Measurements from ENCODE around the gene CDC37.

Gene CDC37

DNA sequence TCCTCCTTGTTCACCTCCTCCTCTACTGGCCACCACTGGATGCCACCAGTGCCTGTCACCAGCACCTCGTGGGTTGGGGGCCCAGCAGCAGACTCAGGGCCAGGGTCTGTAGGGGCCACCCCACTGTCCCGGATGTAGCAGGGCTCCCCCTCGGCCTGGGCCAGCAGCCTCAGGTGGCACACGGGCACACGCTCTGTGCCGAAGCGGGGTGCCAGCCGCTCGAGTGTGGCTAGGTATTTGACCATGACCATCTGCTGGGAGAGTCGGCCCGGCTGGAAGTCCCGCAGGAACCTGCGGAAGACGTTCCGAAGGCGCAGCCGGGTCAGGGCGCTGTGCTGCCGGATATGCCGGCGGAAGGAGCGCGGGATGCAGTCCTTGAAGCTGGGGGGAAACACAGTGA, 37.8 kb downstream of the CDC37 start:
- no peaks in the 10 kb centered on the region for H3K4me1 ChIP-seq
- peaks cover 55 to 99% (median 91%) of the 10 kb centered on the region in 3 donors for H3K36me3 ChIP-seq
- DNase-seq = no peak

DNA sequence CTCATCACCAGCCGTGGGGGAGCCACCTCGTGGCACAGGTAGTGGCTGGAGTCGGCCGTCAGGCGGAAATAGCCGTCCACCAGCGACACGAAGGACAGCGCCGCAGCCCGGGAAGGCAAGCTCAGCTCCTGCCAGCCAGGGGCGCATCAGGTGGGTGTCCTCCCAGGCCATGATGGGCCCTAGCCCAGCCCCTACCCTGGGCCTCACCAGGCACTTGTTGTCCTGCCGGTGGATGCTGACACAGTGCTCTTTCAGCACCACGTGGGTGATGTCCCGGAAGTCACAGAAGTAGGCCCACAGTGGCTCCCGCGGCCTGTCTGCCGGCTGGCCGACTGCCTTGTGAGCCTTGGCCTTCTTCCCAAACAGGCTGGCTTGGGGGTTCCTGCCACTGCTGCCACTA, 38.7 kb downstream of the CDC37 start:
- H3K4me3 ChIP-seq = no peak overlapping the region
- H3K9me3 ChIP-seq = no peaks in the 10 kb centered on the region
- no peak overlapping the region for H3K27ac ChIP-seq
- TF ChIP-seq, protein P1, sequence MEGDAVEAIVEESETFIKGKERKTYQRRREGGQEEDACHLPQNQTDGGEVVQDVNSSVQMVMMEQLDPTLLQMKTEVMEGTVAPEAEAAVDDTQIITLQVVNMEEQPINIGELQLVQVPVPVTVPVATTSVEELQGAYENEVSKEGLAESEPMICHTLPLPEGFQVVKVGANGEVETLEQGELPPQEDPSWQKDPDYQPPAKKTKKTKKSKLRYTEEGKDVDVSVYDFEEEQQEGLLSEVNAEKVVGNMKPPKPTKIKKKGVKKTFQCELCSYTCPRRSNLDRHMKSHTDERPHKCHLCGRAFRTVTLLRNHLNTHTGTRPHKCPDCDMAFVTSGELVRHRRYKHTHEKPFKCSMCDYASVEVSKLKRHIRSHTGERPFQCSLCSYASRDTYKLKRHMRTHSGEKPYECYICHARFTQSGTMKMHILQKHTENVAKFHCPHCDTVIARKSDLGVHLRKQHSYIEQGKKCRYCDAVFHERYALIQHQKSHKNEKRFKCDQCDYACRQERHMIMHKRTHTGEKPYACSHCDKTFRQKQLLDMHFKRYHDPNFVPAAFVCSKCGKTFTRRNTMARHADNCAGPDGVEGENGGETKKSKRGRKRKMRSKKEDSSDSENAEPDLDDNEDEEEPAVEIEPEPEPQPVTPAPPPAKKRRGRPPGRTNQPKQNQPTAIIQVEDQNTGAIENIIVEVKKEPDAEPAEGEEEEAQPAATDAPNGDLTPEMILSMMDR (IDR thresholded peaks at IDR 0.05) = no peak
- no peaks in the 10 kb centered on the region for H3K27me3 ChIP-seq
- intact Hi-C loops (cut with DNase I; ENCODE audit: low total_unique reads) = no loop called here
- no peaks in the 10 kb centered on the region for H3K4me1 ChIP-seq
- no peak for DNase-seq
- peaks cover 58 to 99% (median 96%) of the 10 kb centered on the region in 3 donors for H3K36me3 ChIP-seq

More for the DNA sequence above, 37.8 kb downstream of the CDC37 start:
- intact Hi-C loops (cut with DNase I; ENCODE audit: low total_unique reads) = no loop called here
- no peak overlapping the region for H3K27ac ChIP-seq
- no peaks in the 10 kb centered on the region for H3K27me3 ChIP-seq
- H3K4me3 ChIP-seq = no peak overlapping the region
- TF ChIP-seq, protein P1 (IDR thresholded peaks at IDR 0.05) = no peak
- H3K9me3 ChIP-seq = no peaks in the 10 kb centered on the region

DNA sequence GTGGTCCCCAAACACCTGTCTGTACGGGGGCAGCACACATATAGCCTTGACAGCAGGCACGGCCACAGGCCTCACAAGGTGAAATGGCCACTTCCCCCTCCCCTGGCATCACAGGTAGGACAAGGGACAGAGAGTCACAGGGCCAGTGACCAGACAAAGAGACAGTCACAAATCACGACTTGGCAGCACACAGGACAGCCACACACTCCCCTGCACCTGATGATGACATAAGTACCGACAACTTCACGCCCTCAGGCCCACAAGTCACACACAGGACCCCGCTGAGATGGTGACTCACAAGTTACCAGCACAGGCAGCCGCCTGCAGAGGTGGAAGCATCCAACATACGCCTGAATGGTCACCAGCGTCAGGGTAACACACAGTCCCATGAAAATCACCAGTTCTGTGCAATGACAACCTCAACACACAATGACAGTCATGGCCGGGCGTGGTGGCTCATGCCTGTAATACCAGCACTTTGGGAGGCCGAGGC, 39.5 kb downstream of the CDC37 start:
- intact Hi-C loops (cut with DNase I; ENCODE audit: low total_unique reads) = no loop called here
- no peaks in the 10 kb centered on the region for H3K9me3 ChIP-seq
- no peak overlapping the region for H3K4me3 ChIP-seq
- TF ChIP-seq, protein P1 (IDR thresholded peaks at IDR 0.05) = no peak
- no peak for DNase-seq
- no peaks in the 10 kb centered on the region for H3K27me3 ChIP-seq
- H3K27ac ChIP-seq = no peak overlapping the region
- H3K4me1 ChIP-seq = no peaks in the 10 kb centered on the region
- H3K36me3 ChIP-seq = peaks cover 54 to 100% (median 96%) of the 10 kb centered on the region in 3 donors

DNA sequence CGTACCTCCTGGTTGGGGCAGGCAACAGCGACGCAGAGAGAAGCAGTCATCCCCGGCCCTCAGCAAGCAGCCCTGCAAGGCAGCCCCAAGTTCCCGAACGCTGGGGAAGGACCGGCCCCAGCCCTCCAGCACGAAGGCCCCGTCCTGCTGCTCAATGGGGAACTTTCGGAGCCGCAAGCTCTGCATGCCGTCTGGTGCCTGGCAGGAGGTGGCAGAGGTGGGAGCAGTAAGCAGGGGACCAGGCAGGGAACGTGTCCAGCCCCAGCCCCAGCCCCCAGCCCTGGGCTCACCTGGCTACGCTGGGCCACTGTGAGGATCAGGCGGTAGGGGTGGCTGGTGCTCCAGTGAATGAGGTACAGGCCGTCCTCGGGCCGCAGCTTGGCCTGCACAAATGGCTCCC, 41.1 kb downstream of the CDC37 start:
- H3K36me3 ChIP-seq = peaks cover 53 to 98% (median 93%) of the 10 kb centered on the region in 3 donors
- H3K4me3 ChIP-seq = no peak overlapping the region
- no peaks in the 10 kb centered on the region for H3K4me1 ChIP-seq
- H3K9me3 ChIP-seq = no peaks in the 10 kb centered on the region
- H3K27me3 ChIP-seq = no peaks in the 10 kb centered on the region
- TF ChIP-seq, protein P1 (IDR thresholded peaks at IDR 0.05) = no peak
- no peak for DNase-seq
- intact Hi-C loops (cut with DNase I; ENCODE audit: low total_unique reads) = no loop called here
- H3K27ac ChIP-seq = no peak overlapping the region

DNA sequence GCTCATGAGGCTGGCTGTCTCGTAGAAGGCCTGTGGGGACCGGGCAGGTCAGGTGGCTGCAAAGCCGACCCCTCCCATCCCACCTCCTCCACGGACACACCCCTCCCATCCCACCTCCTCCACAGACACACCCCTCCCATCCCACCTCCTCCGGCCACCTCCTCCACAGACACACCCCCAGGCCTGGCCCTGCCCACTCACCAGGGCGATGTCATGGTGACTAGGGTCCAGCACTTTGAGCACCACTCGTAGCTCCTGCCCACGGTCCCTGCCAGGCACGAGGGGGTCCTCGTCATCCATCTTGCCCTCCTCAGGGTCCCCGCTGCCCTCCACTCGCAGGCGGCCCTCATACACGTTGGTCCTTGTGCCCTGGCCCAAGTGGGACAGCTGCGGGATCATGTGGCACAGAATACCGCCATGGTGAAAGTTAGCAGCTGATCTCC, 41.8 kb downstream of the CDC37 start:
- intact Hi-C loops (cut with DNase I; ENCODE audit: low total_unique reads) = no loop called here

More for the DNA sequence above, 41.8 kb downstream of the CDC37 start:
- TF ChIP-seq, protein P1 (IDR thresholded peaks at IDR 0.05) = no peak
- Histone ChIP-seq H3K36me3 (peaks cover 46 to 98% (median 93%) of the 10 kb centered on the region in 3 donors), H3K27ac (no peak overlapping the region), H3K4me3 (no peak overlapping the region), H3K27me3 (no peaks in the 10 kb centered on the region), H3K4me1 (no peaks in the 10 kb centered on the region), H3K9me3 (no peaks in the 10 kb centered on the region)
- no peak for DNase-seq
